Hepatocyte (in vitro differentiated cells): Measurements from ENCODE around the gene SH3BGRL3. TPM values are rescaled to one million over a fixed set of nuclear protein-coding genes. Genes with fewer than 3 reads are reported as not detected.

Source experiments
- DNase-seq: peaks from one replicate; pipeline ENCODE4 v3.0.0-alpha.2; 2016; ENCODE audit warnings: low spot score
- H2AFZ ChIP-seq: fragments of 200-600 bp; sonication (generic); 2 replicates; pipeline ENCODE4 v1.6.0; 2016; ENCODE audit warnings: antibody characterized with exemption, mild to moderate bottlenecking
- H3K27ac ChIP-seq: fragments of 200-600 bp; sonication (generic); 2 replicates; pipeline ENCODE4 v1.5.1; 2016; ENCODE audit warnings: mild to moderate bottlenecking
- H3K27me3 ChIP-seq: fragments of 200-600 bp; sonication (generic); 2 replicates; pipeline ENCODE4 v1.6.1; 2016
- H3K36me3 ChIP-seq: fragments of 200-600 bp; sonication (generic); replicated peaks from 2 replicates; pipeline ENCODE4 v1.5.1; 2016; ENCODE audit warnings: low read depth; ENCODE audit not compliant: insufficient read depth
- H3K4me1 ChIP-seq: fragments of 200-600 bp; sonication (generic); 2 replicates; pipeline ENCODE4 v1.5.1; 2016; ENCODE audit warnings: mild to moderate bottlenecking, moderate library complexity; ENCODE audit not compliant: insufficient read depth
- H3K4me2 ChIP-seq: fragments of 200-600 bp; sonication (generic); 2 replicates; pipeline ENCODE4 v1.6.0; 2016
- H3K4me3 ChIP-seq: fragments of 200-600 bp; sonication (generic); 2 replicates; pipeline ENCODE4 v1.5.1; 2016; ENCODE audit warnings: mild to moderate bottlenecking
- H3K79me2 ChIP-seq: fragments of 200-600 bp; sonication (generic); 2 replicates; pipeline ENCODE4 v1.6.0; 2017; ENCODE audit warnings: mild to moderate bottlenecking
- H3K9me2 ChIP-seq: fragments of 200-600 bp; sonication (generic); replicated peaks from 2 replicates; pipeline ENCODE4 v1.6.0; 2017; ENCODE audit warnings: mild to moderate bottlenecking; ENCODE audit not compliant: insufficient read depth
- H3K9me3 ChIP-seq: fragments of 200-600 bp; sonication (generic); 2 replicates; pipeline ENCODE4 v1.5.1; 2016; ENCODE audit warnings: low read depth, mild to moderate bottlenecking
- H4K20me1 ChIP-seq: fragments of 200-600 bp; sonication (generic); 2 replicates; pipeline ENCODE4 v1.6.0; 2016; ENCODE audit warnings: mild to moderate bottlenecking; ENCODE audit not compliant: insufficient read depth, poor library complexity, severe bottlenecking
- EZH2 ChIP-seq: fragments of 200-600 bp; sonication (generic); IDR thresholded peaks from 2 replicates; pipeline ENCODE4 v1.6.1; 2016; ENCODE audit warnings: antibody characterized with exemption, mild to moderate bottlenecking, borderline replicate concordance
- EZH2phosphoT487 ChIP-seq: fragments of 200-600 bp; sonication (generic); IDR thresholded peaks from one replicate; pipeline ENCODE4 v1.6.1; 2018; ENCODE audit warnings: antibody characterized with exemption, mild to moderate bottlenecking, low read depth, moderate library complexity; ENCODE audit not compliant: unreplicated experiment, severe bottlenecking
- WGBS: methylation state at CpG from one replicate; pipeline ENCODE4 v1.1.6; 2016; ENCODE audit warnings: low lambda C conversion rate; ENCODE audit errors: missing lambda C conversion rate; 5-methylcytosine and 5-hydroxymethylcytosine counted together
- polyA plus RNA-seq: library from polyadenylated mRNA; unstranded; fragments of >200 nt; fragmentation: Nextera tagmentation; extraction: Ambion mirVana; gene quantifications from 2 replicates; pipeline ENCODE4 v1.2.1, GENCODE V29; 2016
- total RNA-seq: library from RNA; depleted of rRNA; stranded (reverse); fragments of >200 nt; gene quantifications from 2 replicates; pipeline ENCODE4 v1.2.3, GENCODE V29; 2014
- TF ChIP-seq, protein P1 (sequence below): fragments of 200-600 bp; sonication (generic); IDR thresholded peaks from 2 replicates; pipeline ENCODE4 v1.5.1; 2016; ENCODE audit warnings: antibody characterized with exemption, mild to moderate bottlenecking; ENCODE audit not compliant: poor library complexity

Gene SH3BGRL3
- total and polyA plus RNA-seq, 2 experiments from 2014 or later, result 35.9 to 420 TPM

DNA sequence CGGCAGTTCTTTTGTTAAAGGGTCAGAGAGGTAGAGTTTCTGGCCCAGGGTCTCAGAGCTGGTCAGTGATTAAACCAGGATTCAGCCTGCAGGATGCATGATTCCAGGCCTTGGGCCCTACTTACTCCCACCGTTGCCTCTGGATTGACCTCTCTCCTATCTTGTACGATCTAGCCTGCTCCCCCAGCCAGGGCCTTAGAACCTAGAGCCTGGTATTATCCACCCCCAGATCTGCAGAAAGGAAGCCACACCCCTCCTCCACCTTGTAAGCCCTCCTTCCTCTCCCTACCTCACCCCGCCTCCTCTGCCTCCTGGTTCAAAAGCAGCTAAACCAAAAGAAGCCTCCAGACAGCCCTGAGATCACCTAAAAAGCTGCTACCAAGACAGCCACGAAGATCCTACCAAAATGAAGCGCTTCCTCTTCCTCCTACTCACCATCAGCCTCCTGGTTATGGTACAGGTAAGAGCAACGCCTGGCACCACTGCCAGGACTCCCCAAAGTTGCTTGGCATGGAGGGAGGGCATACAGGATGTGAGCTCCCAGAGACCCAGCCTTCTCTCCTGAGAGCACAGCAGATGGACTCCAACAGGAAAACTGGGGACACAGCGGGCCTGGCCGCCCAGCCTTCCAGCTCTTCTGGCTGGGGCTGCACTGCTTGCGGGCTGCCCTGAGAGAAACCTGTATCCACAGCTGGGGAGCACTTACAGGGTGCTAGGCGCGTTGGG, 37.9 kb downstream of the SH3BGRL3 start, which contains the start of gene CD52:
TSS of gene CD52 (plus strand) at position 347 of the 726 bp plus-strand sequence. CDS start at position 407, 60 bp downstream.
- Histone ChIP-seq H3K9me2 (no peaks in the 10 kb centered on the region), H3K4me1 (no peaks in the 10 kb centered on the region), H3K27ac (no peak within 1 kb of the TSS), H4K20me1 (no peaks in the 10 kb centered on the region), H3K36me3 (no peaks in the 10 kb centered on the region), H3K4me3 (no peak within 1 kb of the TSS), H3K27me3 (no peaks in the 10 kb centered on the region), H3K4me2 (no peak within 1 kb of the TSS), H2AFZ (no peak within 1 kb of the TSS), H3K9me3 (no peaks in the 10 kb centered on the region), H3K79me2 (no peaks in the 10 kb centered on the region)
- TF ChIP-seq EZH2phosphoT487 (no peak), EZH2 (no peak)
- TF ChIP-seq, protein P1, sequence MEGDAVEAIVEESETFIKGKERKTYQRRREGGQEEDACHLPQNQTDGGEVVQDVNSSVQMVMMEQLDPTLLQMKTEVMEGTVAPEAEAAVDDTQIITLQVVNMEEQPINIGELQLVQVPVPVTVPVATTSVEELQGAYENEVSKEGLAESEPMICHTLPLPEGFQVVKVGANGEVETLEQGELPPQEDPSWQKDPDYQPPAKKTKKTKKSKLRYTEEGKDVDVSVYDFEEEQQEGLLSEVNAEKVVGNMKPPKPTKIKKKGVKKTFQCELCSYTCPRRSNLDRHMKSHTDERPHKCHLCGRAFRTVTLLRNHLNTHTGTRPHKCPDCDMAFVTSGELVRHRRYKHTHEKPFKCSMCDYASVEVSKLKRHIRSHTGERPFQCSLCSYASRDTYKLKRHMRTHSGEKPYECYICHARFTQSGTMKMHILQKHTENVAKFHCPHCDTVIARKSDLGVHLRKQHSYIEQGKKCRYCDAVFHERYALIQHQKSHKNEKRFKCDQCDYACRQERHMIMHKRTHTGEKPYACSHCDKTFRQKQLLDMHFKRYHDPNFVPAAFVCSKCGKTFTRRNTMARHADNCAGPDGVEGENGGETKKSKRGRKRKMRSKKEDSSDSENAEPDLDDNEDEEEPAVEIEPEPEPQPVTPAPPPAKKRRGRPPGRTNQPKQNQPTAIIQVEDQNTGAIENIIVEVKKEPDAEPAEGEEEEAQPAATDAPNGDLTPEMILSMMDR, result no peak
- WGBS, result 70% methylated on average over 12 of the region's 12 CpGs
- DNase-seq, result no peak

DNA sequence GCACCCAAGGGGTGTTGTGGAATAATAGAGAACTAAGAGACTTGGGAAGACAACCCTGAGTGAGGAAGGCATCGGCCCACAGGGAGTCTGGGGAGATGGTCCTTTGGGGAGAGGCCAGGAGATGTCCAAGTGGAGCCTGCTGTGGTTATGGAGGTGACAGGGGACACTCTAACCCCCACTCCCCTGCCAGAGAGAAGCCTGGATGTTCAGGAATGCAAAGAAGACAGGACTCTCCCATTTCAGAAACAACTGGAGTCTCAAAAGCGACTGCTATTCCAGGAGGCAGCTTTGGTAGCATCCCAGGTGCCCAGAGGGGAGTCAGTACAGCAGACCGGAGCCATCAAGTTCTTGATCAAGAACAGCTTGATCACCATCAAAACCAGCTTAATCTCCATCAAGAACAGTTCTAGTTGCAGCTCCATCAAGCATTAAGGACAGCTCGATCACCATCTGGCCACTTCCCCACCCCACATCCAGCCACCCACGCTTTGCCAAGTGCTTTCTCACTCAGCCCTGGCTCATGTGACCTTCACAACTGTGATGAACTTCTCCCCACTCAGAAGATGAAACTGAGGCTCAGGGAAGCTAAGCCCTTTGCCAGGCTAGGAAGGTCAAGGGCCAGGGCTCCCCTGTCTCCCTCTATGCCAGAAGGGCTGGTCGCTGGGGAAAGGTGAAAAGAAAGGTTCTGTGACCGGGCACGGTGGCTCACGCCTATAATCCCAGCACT, 38.6 kb downstream of the SH3BGRL3 start:
- DNase-seq, result no peak
- Histone ChIP-seq H2AFZ (no peak overlapping the region), H3K27me3 (no peaks in the 10 kb centered on the region), H3K79me2 (no peaks in the 10 kb centered on the region), H3K4me3 (no peak overlapping the region), H4K20me1 (no peaks in the 10 kb centered on the region), H3K4me2 (no peak overlapping the region), H3K4me1 (no peaks in the 10 kb centered on the region), H3K36me3 (no peaks in the 10 kb centered on the region), H3K9me3 (no peaks in the 10 kb centered on the region), H3K9me2 (no peaks in the 10 kb centered on the region), H3K27ac (no peak overlapping the region)
- 92% methylated on average over 9 of the region's 9 CpGs for WGBS
- TF ChIP-seq EZH2 (no peak), EZH2phosphoT487 (no peak)
- TF ChIP-seq, protein P1, result no peak

DNA sequence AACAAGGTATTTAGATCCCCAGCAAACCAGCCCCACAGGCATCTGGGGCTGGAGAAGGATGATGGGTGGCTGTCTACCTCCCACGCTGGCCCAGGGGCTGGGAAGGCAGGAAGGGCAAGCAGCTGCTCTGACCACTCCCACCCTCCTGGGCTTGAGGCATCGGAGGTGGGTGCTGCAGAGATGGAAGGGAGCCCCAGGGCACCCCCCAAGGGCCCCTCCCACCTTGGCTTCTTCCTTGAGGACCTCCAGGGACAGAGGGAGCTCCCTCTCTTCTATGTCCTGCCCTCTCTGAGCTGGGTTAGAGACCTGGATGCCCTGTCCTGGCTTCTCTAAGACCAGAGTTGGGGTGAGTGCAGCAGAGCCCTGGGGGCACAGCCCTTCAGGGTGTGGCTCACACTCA, 41.0 kb downstream of the SH3BGRL3 start:
- Histone ChIP-seq H3K79me2 (no peaks in the 10 kb centered on the region), H3K4me1 (no peaks in the 10 kb centered on the region), H4K20me1 (no peaks in the 10 kb centered on the region), H3K4me2 (no peak overlapping the region), H3K27me3 (no peaks in the 10 kb centered on the region), H3K9me3 (no peaks in the 10 kb centered on the region), H3K9me2 (no peaks in the 10 kb centered on the region), H3K4me3 (no peak overlapping the region), H3K36me3 (no peaks in the 10 kb centered on the region), H3K27ac (no peak overlapping the region), H2AFZ (no peak overlapping the region)
- no peak for DNase-seq
- TF ChIP-seq, protein P1, result no peak
- no peak for TF ChIP-seq EZH2
- no peak for TF ChIP-seq EZH2phosphoT487
- 78% methylated on average over 2 of the region's 2 CpGs for WGBS
